HepG2 (cell line): Measurements from ENCODE around the gene B4GALT3. TPM values are rescaled to one million over a fixed set of nuclear protein-coding genes. Genes with fewer than 3 reads are reported as not detected.

Source experiments
- ARHGAP35 ChIP-seq: sonication (generic); formaldehyde crosslinking; IDR thresholded peaks from 2 replicates; pipeline ENCODE4 v1.9.0; 2022; ENCODE audit warnings: mild to moderate bottlenecking, inconsistent platforms, moderate library complexity, missing genetic modification reagents, borderline replicate concordance
- BATF2 ChIP-seq: sonication (generic); formaldehyde crosslinking; IDR thresholded peaks from 2 replicates; pipeline ENCODE4 v1.8.0; 2022; ENCODE audit warnings: mild to moderate bottlenecking, missing genetic modification reagents, moderate library complexity
- CBFB ChIP-seq: sonication (generic); formaldehyde crosslinking; IDR thresholded peaks from 2 replicates; pipeline ENCODE4 v1.4.0; 2020; ENCODE audit warnings: missing genetic modification reagents
- CCAR2 ChIP-seq: fragments of 200-400 bp; formaldehyde crosslinking; optimal IDR thresholded peaks from 2 replicates; pipeline ENCODE3; 2018; ENCODE audit warnings: low read depth, mild to moderate bottlenecking, low read length, moderate library complexity
- ERF ChIP-seq: IDR thresholded peaks from 2 replicates; pipeline ENCODE4 v1.6.1; 2018; ENCODE audit warnings: missing biosample characterization, missing genetic modification reagents
- MLXIP ChIP-seq: sonication (generic); formaldehyde crosslinking; IDR thresholded peaks from 2 replicates; pipeline ENCODE4 v1.9.0; 2021; ENCODE audit warnings: missing genetic modification reagents, borderline replicate concordance
- ZFP41 ChIP-seq: sonication (generic); formaldehyde crosslinking; IDR thresholded peaks from 2 replicates; pipeline ENCODE4 v1.4.0; 2020; ENCODE audit warnings: mild to moderate bottlenecking, missing genetic modification reagents, borderline replicate concordance
- ZNF451 ChIP-seq: sonication (generic); formaldehyde crosslinking; IDR thresholded peaks from 2 replicates; pipeline ENCODE4 v1.5.0; 2020; ENCODE audit warnings: mild to moderate bottlenecking, missing genetic modification reagents
- ZNF564 ChIP-seq: sonication (generic); formaldehyde crosslinking; IDR thresholded peaks from 2 replicates; pipeline ENCODE4 v1.8.1; 2023; ENCODE audit warnings: mild to moderate bottlenecking, missing genetic modification reagents
- polyA plus RNA-seq, 8 experiments: library from polyadenylated mRNA; depleted of rRNA in 3 of 8; stranded (reverse) in 7 of 8; unstranded in 1 of 8; fragments of >200 nt; fragmentation: Illumina TruSeq in 4 of 8; extraction: Trizol in 4 of 8; gene quantifications; 2 replicates each; pipeline versions ENCODE4 v1.2.1 to v1.2.3, GENCODE V29; 2011 to 2016; ENCODE audit warnings: low read depth in 4 of 8, missing spikeins in 1 of 8, mixed read lengths in 1 of 8; ENCODE audit not compliant: insufficient read depth in 1 of 8
- total RNA-seq, 5 experiments: library from RNA; depleted of rRNA; stranded (reverse); fragments of >200 nt; fragmentation: Illumina TruSeq; extraction: Trizol; gene quantifications; 2 replicates each; pipeline ENCODE4 v1.2.3, GENCODE V29; 2016; ENCODE audit warnings: low read depth in 1 of 5
- TF ChIP-seq, protein P1 (sequence below): sonication (generic); formaldehyde crosslinking; IDR thresholded peaks from 2 replicates; pipeline ENCODE4 v1.4.0; 2020; ENCODE audit warnings: mild to moderate bottlenecking, missing genetic modification reagents
- TF ChIP-seq, protein P2 (sequence below): sonication (generic); formaldehyde crosslinking; IDR thresholded peaks from 2 replicates; pipeline ENCODE4 v1.5.0; 2020; ENCODE audit warnings: mild to moderate bottlenecking, missing genetic modification reagents
- TF ChIP-seq, protein P3 (sequence below): sonication (generic); formaldehyde crosslinking; IDR thresholded peaks from 2 replicates; pipeline ENCODE4 v1.4.0; 2020; ENCODE audit warnings: missing genetic modification reagents

Gene B4GALT3
- total and polyA plus RNA-seq, 2 of the 13 experiments (the other 11 are each of a cell fraction or from before 2014, with no cell fraction given) = 35.6 to 40.4 TPM

DNA sequence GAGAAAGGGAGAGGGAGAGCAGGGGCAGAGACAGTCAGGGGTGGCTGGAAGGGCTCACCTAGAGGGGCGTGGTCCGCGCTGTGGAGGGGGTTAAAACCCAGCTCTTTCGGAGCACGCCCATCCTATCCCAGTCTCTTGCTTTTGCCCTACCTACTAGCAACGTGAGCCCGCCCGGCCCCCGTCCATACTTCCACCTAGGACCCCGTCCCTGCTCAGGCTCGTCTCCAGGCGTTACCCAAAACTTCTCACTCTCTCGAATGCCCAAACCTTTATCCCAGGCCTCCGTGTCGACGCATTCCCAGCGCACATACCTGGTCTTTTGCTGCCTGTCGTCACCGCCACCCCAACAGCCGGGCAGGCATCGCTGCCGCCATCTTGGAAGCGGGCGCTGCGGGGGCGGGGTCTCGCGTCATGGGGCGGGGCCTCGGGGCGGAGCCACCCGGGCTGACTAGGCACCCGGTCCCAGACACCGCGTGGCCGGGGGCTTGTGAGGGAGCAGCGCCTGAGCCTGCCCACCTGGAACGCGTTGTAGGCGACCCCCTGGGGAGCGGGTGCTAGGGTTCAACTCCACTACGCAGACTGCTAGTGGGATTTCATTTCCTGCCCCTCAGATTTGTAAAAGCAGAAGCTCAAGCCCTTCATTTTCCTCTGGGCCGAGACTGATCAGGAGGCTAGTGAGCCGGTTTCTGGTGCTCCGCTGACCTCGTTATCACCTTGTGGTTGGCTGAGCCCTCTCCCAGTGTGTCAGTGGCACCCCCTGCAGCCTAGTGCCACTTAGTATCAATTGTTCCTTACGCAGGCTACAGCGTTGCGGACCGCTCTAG, at the start of gene B4GALT3 (continued):
- TF ChIP-seq, protein P1, sequence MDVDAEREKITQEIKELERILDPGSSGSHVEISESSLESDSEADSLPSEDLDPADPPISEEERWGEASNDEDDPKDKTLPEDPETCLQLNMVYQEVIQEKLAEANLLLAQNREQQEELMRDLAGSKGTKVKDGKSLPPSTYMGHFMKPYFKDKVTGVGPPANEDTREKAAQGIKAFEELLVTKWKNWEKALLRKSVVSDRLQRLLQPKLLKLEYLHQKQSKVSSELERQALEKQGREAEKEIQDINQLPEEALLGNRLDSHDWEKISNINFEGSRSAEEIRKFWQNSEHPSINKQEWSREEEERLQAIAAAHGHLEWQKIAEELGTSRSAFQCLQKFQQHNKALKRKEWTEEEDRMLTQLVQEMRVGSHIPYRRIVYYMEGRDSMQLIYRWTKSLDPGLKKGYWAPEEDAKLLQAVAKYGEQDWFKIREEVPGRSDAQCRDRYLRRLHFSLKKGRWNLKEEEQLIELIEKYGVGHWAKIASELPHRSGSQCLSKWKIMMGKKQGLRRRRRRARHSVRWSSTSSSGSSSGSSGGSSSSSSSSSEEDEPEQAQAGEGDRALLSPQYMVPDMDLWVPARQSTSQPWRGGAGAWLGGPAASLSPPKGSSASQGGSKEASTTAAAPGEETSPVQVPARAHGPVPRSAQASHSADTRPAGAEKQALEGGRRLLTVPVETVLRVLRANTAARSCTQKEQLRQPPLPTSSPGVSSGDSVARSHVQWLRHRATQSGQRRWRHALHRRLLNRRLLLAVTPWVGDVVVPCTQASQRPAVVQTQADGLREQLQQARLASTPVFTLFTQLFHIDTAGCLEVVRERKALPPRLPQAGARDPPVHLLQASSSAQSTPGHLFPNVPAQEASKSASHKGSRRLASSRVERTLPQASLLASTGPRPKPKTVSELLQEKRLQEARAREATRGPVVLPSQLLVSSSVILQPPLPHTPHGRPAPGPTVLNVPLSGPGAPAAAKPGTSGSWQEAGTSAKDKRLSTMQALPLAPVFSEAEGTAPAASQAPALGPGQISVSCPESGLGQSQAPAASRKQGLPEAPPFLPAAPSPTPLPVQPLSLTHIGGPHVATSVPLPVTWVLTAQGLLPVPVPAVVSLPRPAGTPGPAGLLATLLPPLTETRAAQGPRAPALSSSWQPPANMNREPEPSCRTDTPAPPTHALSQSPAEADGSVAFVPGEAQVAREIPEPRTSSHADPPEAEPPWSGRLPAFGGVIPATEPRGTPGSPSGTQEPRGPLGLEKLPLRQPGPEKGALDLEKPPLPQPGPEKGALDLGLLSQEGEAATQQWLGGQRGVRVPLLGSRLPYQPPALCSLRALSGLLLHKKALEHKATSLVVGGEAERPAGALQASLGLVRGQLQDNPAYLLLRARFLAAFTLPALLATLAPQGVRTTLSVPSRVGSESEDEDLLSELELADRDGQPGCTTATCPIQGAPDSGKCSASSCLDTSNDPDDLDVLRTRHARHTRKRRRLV (CRISPR knock-in tag) = peak; percentile 85; the same call in 1 of the 2 replicates
- TF ChIP-seq CCAR2 (no peak), ERF (CRISPR knock-in tag) (peak; percentile 72), ZNF451 (CRISPR knock-in tag) (no peak), CBFB (CRISPR knock-in tag) (peak; percentile 63), ARHGAP35 (CRISPR knock-in tag) (no peak; the same call in 1 of the 2 replicates), ZNF564 (CRISPR knock-in tag) (peak; percentile 42; the same call in 1 of the 2 replicates), BATF2 (CRISPR knock-in tag) (no peak), ZFP41 (CRISPR knock-in tag) (no peak), MLXIP (no peak; the same call in 1 of the 2 replicates)
- TF ChIP-seq, protein P2, sequence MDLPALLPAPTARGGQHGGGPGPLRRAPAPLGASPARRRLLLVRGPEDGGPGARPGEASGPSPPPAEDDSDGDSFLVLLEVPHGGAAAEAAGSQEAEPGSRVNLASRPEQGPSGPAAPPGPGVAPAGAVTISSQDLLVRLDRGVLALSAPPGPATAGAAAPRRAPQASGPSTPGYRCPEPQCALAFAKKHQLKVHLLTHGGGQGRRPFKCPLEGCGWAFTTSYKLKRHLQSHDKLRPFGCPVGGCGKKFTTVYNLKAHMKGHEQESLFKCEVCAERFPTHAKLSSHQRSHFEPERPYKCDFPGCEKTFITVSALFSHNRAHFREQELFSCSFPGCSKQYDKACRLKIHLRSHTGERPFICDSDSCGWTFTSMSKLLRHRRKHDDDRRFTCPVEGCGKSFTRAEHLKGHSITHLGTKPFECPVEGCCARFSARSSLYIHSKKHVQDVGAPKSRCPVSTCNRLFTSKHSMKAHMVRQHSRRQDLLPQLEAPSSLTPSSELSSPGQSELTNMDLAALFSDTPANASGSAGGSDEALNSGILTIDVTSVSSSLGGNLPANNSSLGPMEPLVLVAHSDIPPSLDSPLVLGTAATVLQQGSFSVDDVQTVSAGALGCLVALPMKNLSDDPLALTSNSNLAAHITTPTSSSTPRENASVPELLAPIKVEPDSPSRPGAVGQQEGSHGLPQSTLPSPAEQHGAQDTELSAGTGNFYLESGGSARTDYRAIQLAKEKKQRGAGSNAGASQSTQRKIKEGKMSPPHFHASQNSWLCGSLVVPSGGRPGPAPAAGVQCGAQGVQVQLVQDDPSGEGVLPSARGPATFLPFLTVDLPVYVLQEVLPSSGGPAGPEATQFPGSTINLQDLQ (CRISPR knock-in tag) = peak; percentile 73
- TF ChIP-seq, protein P3, sequence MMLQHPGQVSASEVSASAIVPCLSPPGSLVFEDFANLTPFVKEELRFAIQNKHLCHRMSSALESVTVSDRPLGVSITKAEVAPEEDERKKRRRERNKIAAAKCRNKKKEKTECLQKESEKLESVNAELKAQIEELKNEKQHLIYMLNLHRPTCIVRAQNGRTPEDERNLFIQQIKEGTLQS (CRISPR knock-in tag) = 0 out of 2 replicates have a peak, but pooled peaks have one; percentile 32
